Measurements from ENCODE around the gene PDE10A.

GRCh38 chr6:165602291-165602690, 60.8 kb downstream of the PDE10A start:
- TF ChIP-seq ZNF274 (IDR thresholded peaks at IDR 0.05; ENCODE audit: low read depth, low read length) = no peak
- TF ChIP-seq YY1 (IDR thresholded peaks at IDR 0.05; ENCODE audit: insufficient read depth, insufficient read length) = no peak

Measured in NT2/D1 (cell line).